CD4-positive, alpha-beta memory T cell (primary cell): ENCODE measurements around the gene FBXL17. TPM values are rescaled to one million over a fixed set of nuclear protein-coding genes. Genes with fewer than 3 reads are reported as not detected.
A peak's percentile ranks its signal among the peaks of the same experiment; 100 is the strongest.

Experiments used
- CTCF ChIA-PET: fragments of 350-600 bp; sonication (Branson Sonifier 250); formaldehyde crosslinking; loops from one replicate; lab custom pipeline; 2021; ENCODE audit warnings: inconsistent platforms; ENCODE audit not compliant: partially characterized antibody; lab: Charles Lee
- POLR2A ChIA-PET: fragments of 350-600 bp; sonication (Branson Sonifier 250); formaldehyde crosslinking; loops from one replicate; lab custom pipeline; 2021; ENCODE audit not compliant: partially characterized antibody; lab: Charles Lee
- DNase-seq, 5 donors: peaks; one replicate each; pipeline versions ENCODE4 v3.0.0 to v3.0.0-alpha.2; 2020 to 2022; ENCODE audit warnings: mixed read lengths in 1 of 5
- H3K27ac ChIP-seq: one replicate; pipeline ENCODE4 v1.7.0; 2013; ENCODE audit warnings: low read depth, low read length
- H3K27me3 ChIP-seq: 2 replicates; pipeline ENCODE4 v1.7.0; 2013; ENCODE audit warnings: mild to moderate bottlenecking, low read length, moderate library complexity; ENCODE audit not compliant: insufficient read depth
- H3K36me3 ChIP-seq: 2 replicates; pipeline ENCODE4 v1.7.0; 2013; ENCODE audit warnings: mild to moderate bottlenecking, low read length, moderate library complexity; ENCODE audit not compliant: insufficient read depth
- H3K4me1 ChIP-seq: 2 replicates; pipeline ENCODE4 v1.7.0; 2013; ENCODE audit warnings: mild to moderate bottlenecking, low read length, moderate library complexity; ENCODE audit not compliant: insufficient read depth
- H3K4me3 ChIP-seq, 2 donors: one replicate each; pipeline ENCODE4 v1.7.0; 2013; ENCODE audit warnings: low read length in 2 of 2, mild to moderate bottlenecking in 1 of 2
- H3K9me3 ChIP-seq, 2 donors: one replicate each; pipeline ENCODE4 v1.7.0; 2013; ENCODE audit warnings: low read length in 2 of 2, control low read depth in 1 of 2; ENCODE audit not compliant: control insufficient read depth in 1 of 2
- H3K27ac Mint-ChIP-seq, 7 donors: one replicate each; pipeline ENCODE4 v1.8.0; 2020 to 2021; ENCODE audit warnings: mixed read lengths in 7 of 7, mild to moderate bottlenecking in 6 of 7, inconsistent platforms in 3 of 7, moderate library complexity in 3 of 7
- H3K27me3 Mint-ChIP-seq, 2 donors: one replicate each; pipeline ENCODE4 v1.8.0; 2020 to 2021; ENCODE audit warnings: mixed read lengths in 2 of 2
- H3K36me3 Mint-ChIP-seq, 2 donors: one replicate each; pipeline ENCODE4 v1.8.0; 2020 to 2021; ENCODE audit warnings: mixed read lengths in 2 of 2, inconsistent platforms in 1 of 2, mild to moderate bottlenecking in 1 of 2
- H3K4me1 Mint-ChIP-seq, 4 donors: one replicate each; pipeline ENCODE4 v1.8.0; 2020 to 2021; ENCODE audit warnings: mixed read lengths in 4 of 4, mild to moderate bottlenecking in 1 of 4
- H3K4me3 Mint-ChIP-seq, 8 donors: one replicate each; pipeline ENCODE4 v1.8.0; 2020 to 2021; ENCODE audit warnings: mixed read lengths in 8 of 8, mild to moderate bottlenecking in 7 of 8, moderate library complexity in 6 of 8, inconsistent platforms in 3 of 8
- H3K9me3 Mint-ChIP-seq, 8 donors: one replicate each; pipeline ENCODE4 v1.8.0; 2020 to 2021; ENCODE audit warnings: mixed read lengths in 8 of 8, mild to moderate bottlenecking in 5 of 8, inconsistent platforms in 3 of 8, moderate library complexity in 1 of 8
- intact Hi-C: fragments of 100-400 bp; cut with micrococcal nuclease; formaldehyde crosslinking; loops from one replicate; pipeline ENCODE4 v1.15.1; 2023
- polyA plus RNA-seq, 2 donors: library from polyadenylated mRNA; unstranded; fragments of 300-500 nt; fragmentation: Illumina TruSeq; gene quantifications; one replicate each; pipeline ENCODE4 v1.2.3, GENCODE V29; 2021
- total RNA-seq, 2 experiments: library from RNA; stranded (reverse); gene quantifications; one replicate each; pipeline ENCODE4 v1.2.3, GENCODE V29; 2021

FBXL17 gene
- total RNA-seq (10 to 100 TPM; 23.3 to 27.5 TPM), polyA plus RNA-seq (10 to 100 TPM in 1 of 2 donors, 1 to 10 TPM in 1; 7.1 to 10.4 TPM)

GRCh38 chr5:108381954-108382783 lies at the start of gene FBXL17:
Gene FBXL17 (minus strand): TSS chr5:108382098.
- no peaks in the 10 kb centered on the region for H3K27me3 ChIP-seq
- Mint-ChIP-seq H3K4me3 (peak within 1 kb of the TSS; percentile 86 to 98 (median 90)), H3K4me1 (peaks cover 25 to 47% (median 34%) of the 10 kb centered on the region in 4 donors)

GRCh38 chr5:108430931-108431608 lies 49.2 kb upstream of the FBXL17 start:
- ChIA-PET POLR2A (no interaction called here), CTCF (interaction anchor here (0.9 kb wide), 1 partner anchor 20 kb away, joined by 3 read pairs; no protein-coding TSS in a partner anchor)
- Mint-ChIP-seq H3K9me3 (peaks cover 0 to 5% (median 0%) of the 10 kb centered on the region in 8 donors), H3K27ac (no peak overlapping the region), H3K4me3 (no peak overlapping the region), H3K27me3 (peaks cover 8 to 23% of the 10 kb centered on the region in 2 donors), H3K4me1 (no peaks in the 10 kb centered on the region), H3K36me3 (peaks cover 0 to under 1% of the 10 kb centered on the region in 2 donors)
- H3K27ac ChIP-seq: no peak overlapping the region
- H3K4me1 ChIP-seq: no peaks in the 10 kb centered on the region
- H3K27me3 ChIP-seq: no peaks in the 10 kb centered on the region
- intact Hi-C loops: no loop called here
- no peak for DNase-seq
- no peak overlapping the region for H3K4me3 ChIP-seq
- H3K36me3 ChIP-seq: no peaks in the 10 kb centered on the region
- no peaks in the 10 kb centered on the region for H3K9me3 ChIP-seq

More at GRCh38 chr5:108381954-108382783, at the start of gene FBXL17:
- Histone ChIP-seq H3K4me3 (peak within 1 kb of the TSS; percentile 71 to 82), H3K27ac (peak within 1 kb of the TSS; percentile 91), H3K36me3 (no peaks in the 10 kb centered on the region), H3K9me3 (no peaks in the 10 kb centered on the region), H3K4me1 (peaks cover 36% of the 10 kb centered on the region)
- H3K27me3 Mint-ChIP-seq: no peaks in the 10 kb centered on the region
- intact Hi-C loops: loop anchor here (1.0 to 5.0 kb wide), 4 partner anchors 35 to 1307 kb away; partner anchors contain the start of gene MAN2A1
- H3K36me3 Mint-ChIP-seq: peaks cover 11 to 20% of the 10 kb centered on the region in 2 donors
- ChIA-PET CTCF (interaction anchor here (1.4 to 1.5 kb wide), 3 partner anchors 11 to 122 kb away, joined by 4 to 10 read pairs (median 5); no protein-coding TSS in a partner anchor), POLR2A (interaction anchor here (0.8 to 4.2 kb wide), 18 partner anchors 10 to 1539 kb away, joined by 3 to 61 read pairs (median 4); partner anchors contain the start of genes FER, MAN2A1 and PJA2)
- peak; percentile 92 to 96 (median 94) for DNase-seq
- peaks cover 0 to 9% (median 4%) of the 10 kb centered on the region in 8 donors for H3K9me3 Mint-ChIP-seq
- peak within 1 kb of the TSS; percentile 87 to 99 (median 98) for H3K27ac Mint-ChIP-seq

- H3K4me3 ChIP-seq: no peak overlapping the region
These were observed 39.8 kb upstream of the FBXL17 start for GRCh38 chr5:108421713-108422112.

GRCh38 chr5:108420755-108421154 lies 38.9 kb upstream of the FBXL17 start:
- Histone ChIP-seq H3K4me3 (no peak overlapping the region), H3K27ac (no peak overlapping the region), H3K36me3 (no peaks in the 10 kb centered on the region), H3K27me3 (no peaks in the 10 kb centered on the region), H3K9me3 (no peaks in the 10 kb centered on the region), H3K4me1 (no peaks in the 10 kb centered on the region)
- H3K4me1 Mint-ChIP-seq: no peaks in the 10 kb centered on the region
- DNase-seq: no peak
- H3K4me3 Mint-ChIP-seq: no peak overlapping the region
- ChIA-PET POLR2A (no interaction called here), CTCF (no interaction called here)
- no peaks in the 10 kb centered on the region for H3K36me3 Mint-ChIP-seq
- peaks cover 13 to 19% of the 10 kb centered on the region in 2 donors for H3K27me3 Mint-ChIP-seq
- peaks cover 0 to 19% (median 6%) of the 10 kb centered on the region in 8 donors for H3K9me3 Mint-ChIP-seq
- intact Hi-C loops: no loop called here
- no peak overlapping the region for H3K27ac Mint-ChIP-seq

More at GRCh38 chr5:108421713-108422112, 39.8 kb upstream of the FBXL17 start:
- Histone ChIP-seq H3K4me1 (no peaks in the 10 kb centered on the region), H3K27me3 (no peaks in the 10 kb centered on the region), H3K27ac (no peak overlapping the region), H3K36me3 (no peaks in the 10 kb centered on the region), H3K9me3 (no peaks in the 10 kb centered on the region)
- intact Hi-C loops: no loop called here
- peaks cover 0 to 19% (median 4%) of the 10 kb centered on the region in 8 donors for H3K9me3 Mint-ChIP-seq
- DNase-seq: no peak
- peaks cover 0 to 1% of the 10 kb centered on the region in 2 donors for H3K36me3 Mint-ChIP-seq
- no peaks in the 10 kb centered on the region for H3K4me1 Mint-ChIP-seq
- ChIA-PET CTCF (no interaction called here), POLR2A (no interaction called here)
- no peak overlapping the region for H3K4me3 Mint-ChIP-seq
- peaks cover 11 to 23% of the 10 kb centered on the region in 2 donors for H3K27me3 Mint-ChIP-seq
- no peak overlapping the region for H3K27ac Mint-ChIP-seq

- CTCF ChIA-PET: no interaction called here
- Mint-ChIP-seq H3K27ac (no peak overlapping the region), H3K36me3 (no peaks in the 10 kb centered on the region), H3K4me1 (no peaks in the 10 kb centered on the region), H3K27me3 (peaks cover 13 to 19% of the 10 kb centered on the region in 2 donors), H3K4me3 (no peak overlapping the region), H3K9me3 (peaks cover 0 to 19% (median 6%) of the 10 kb centered on the region in 8 donors)
- POLR2A ChIA-PET: no interaction called here
- DNase-seq: no peak
- no peaks in the 10 kb centered on the region for H3K9me3 ChIP-seq
- no peaks in the 10 kb centered on the region for H3K27me3 ChIP-seq
- no peaks in the 10 kb centered on the region for H3K4me1 ChIP-seq
- no peaks in the 10 kb centered on the region for H3K36me3 ChIP-seq
- intact Hi-C loops: no loop called here
- H3K27ac ChIP-seq: no peak overlapping the region
- no peak overlapping the region for H3K4me3 ChIP-seq
These were observed 38.3 kb upstream of the FBXL17 start for GRCh38 chr5:108420158-108420557.

- no peaks in the 10 kb centered on the region for H3K9me3 ChIP-seq
- CTCF ChIA-PET: no interaction called here
- no peak overlapping the region for H3K4me3 ChIP-seq
- Mint-ChIP-seq H3K4me3 (no peak overlapping the region), H3K27ac (no peak overlapping the region), H3K27me3 (peaks cover 9 to 15% of the 10 kb centered on the region in 2 donors), H3K4me1 (no peaks in the 10 kb centered on the region), H3K9me3 (peaks cover 0 to 7% (median under 1%) of the 10 kb centered on the region in 8 donors), H3K36me3 (no peaks in the 10 kb centered on the region)
- intact Hi-C loops: no loop called here
- H3K27ac ChIP-seq: no peak overlapping the region
- no peaks in the 10 kb centered on the region for H3K4me1 ChIP-seq
- no peaks in the 10 kb centered on the region for H3K36me3 ChIP-seq
- no peak for DNase-seq
- H3K27me3 ChIP-seq: no peaks in the 10 kb centered on the region
- POLR2A ChIA-PET: no interaction called here
These were observed 36.3 kb upstream of the FBXL17 start for GRCh38 chr5:108418197-108418596.
